ENCODE measurements around the gene MDP1. TPM values are rescaled to one million over a fixed set of nuclear protein-coding genes. Genes with fewer than 3 reads are reported as not detected.

Gene MDP1
- total and polyA plus RNA-seq, 2 donors (not counting 1 experiment from before 2014, with no cell fraction given), result 14.4 to 22.1 TPM

DNA sequence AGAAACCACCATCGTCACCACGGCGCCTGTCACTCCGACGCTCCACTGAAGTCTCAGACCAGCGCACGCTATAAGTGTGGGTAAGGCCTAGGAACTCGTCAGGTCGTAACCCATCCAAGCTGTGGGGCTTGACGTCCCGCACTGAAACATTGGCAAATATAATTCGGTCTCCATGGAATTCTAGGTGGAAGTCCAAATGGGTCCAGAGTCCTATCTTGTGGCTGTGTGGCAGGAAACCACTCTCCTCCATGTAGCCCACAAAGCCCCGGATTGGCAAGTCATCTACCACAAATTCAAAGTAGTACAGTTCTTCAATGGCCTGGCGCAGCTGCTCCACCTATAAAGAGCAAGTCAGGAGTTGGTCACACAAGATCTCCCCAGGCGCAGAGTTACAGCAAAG lies 22.9 kb downstream of the MDP1 start:
- Histone ChIP-seq H3K4me2 (ENCODE audit: extremely low read depth, insufficient read depth, low read length) (no peak overlapping the region), H2AFZ (ENCODE audit: low read length) (no peak overlapping the region), H3K79me2 (ENCODE audit: control insufficient read depth, insufficient read depth, low read length) (peaks cover 29% of the 10 kb centered on the region), H3K27ac (ENCODE audit: insufficient read depth, low read length) (no peak overlapping the region), H3K27me3 (ENCODE audit: control insufficient read depth, insufficient read depth, low read length) (no peaks in the 10 kb centered on the region), H3K4me1 (ENCODE audit: control insufficient read depth, extremely low read depth, insufficient read depth, low read length) (peaks cover 1% of the 10 kb centered on the region), H3K36me3 (ENCODE audit: control insufficient read depth, insufficient read depth, low read length) (peaks cover 15% of the 10 kb centered on the region), H3K9me3 (ENCODE audit: control insufficient read depth, insufficient read depth, low read depth, low read length) (no peaks in the 10 kb centered on the region), H3K4me3 (replicated peaks in 1 of 4; ENCODE audit: control extremely low read depth in 1 of 4, insufficient read depth in 1 of 4, low read depth in 3 of 4, low read length in 4 of 4) (no peak overlapping the region), H3K9ac (ENCODE audit: insufficient read depth, low read length) (no peak overlapping the region), H4K20me1 (ENCODE audit: control insufficient read depth, extremely low read depth, insufficient read depth, low read length) (no peaks in the 10 kb centered on the region)
- TF ChIP-seq, protein P1, sequence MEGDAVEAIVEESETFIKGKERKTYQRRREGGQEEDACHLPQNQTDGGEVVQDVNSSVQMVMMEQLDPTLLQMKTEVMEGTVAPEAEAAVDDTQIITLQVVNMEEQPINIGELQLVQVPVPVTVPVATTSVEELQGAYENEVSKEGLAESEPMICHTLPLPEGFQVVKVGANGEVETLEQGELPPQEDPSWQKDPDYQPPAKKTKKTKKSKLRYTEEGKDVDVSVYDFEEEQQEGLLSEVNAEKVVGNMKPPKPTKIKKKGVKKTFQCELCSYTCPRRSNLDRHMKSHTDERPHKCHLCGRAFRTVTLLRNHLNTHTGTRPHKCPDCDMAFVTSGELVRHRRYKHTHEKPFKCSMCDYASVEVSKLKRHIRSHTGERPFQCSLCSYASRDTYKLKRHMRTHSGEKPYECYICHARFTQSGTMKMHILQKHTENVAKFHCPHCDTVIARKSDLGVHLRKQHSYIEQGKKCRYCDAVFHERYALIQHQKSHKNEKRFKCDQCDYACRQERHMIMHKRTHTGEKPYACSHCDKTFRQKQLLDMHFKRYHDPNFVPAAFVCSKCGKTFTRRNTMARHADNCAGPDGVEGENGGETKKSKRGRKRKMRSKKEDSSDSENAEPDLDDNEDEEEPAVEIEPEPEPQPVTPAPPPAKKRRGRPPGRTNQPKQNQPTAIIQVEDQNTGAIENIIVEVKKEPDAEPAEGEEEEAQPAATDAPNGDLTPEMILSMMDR (conservative IDR thresholded peaks at IDR 0.05 in 1 of 2, IDR thresholded peaks at IDR 0.05 in 1 of 2; ENCODE audit: low read depth in 1 of 2, low read length in 2 of 2), result no peak
- no peak for TF ChIP-seq EZH2 (IDR thresholded peaks at IDR 0.05; ENCODE audit: low read length, missing control alignments)
- DNase-seq (ENCODE audit: low read depth in 2 of 2), result no peak

DNA sequence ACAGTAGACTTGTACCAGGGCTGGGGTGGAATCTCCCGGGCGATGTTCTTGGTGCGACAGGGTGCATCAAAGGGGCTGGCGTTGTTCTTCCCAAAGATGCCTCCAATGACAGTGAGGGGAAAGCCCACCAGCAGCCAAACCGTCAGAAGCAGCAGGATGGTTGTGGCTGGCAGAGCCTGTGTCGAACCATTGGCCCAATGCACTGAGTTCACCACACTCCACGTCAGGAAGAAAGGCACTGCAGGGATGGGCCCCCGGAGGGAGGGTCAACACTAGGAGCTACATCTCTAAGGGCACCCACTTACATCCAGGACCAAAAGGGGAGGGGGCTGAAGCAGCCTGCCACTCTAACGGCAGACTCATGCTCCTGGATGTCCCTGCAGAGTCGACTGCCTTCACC lies 25.4 kb downstream of the MDP1 start:
- no peak overlapping the region for H3K27ac ChIP-seq (ENCODE audit: insufficient read depth, low read length)
- TF ChIP-seq, protein P1 (conservative IDR thresholded peaks at IDR 0.05 in 1 of 2, IDR thresholded peaks at IDR 0.05 in 1 of 2; ENCODE audit: low read depth in 1 of 2, low read length in 2 of 2), result no peak
- no peak for TF ChIP-seq EZH2 (IDR thresholded peaks at IDR 0.05; ENCODE audit: low read length, missing control alignments)
- no peak overlapping the region for H3K4me3 ChIP-seq (replicated peaks in 1 of 4; ENCODE audit: control extremely low read depth in 1 of 4, insufficient read depth in 1 of 4, low read depth in 3 of 4, low read length in 4 of 4)
- no peak for DNase-seq (ENCODE audit: low read depth in 2 of 2)
- no peak overlapping the region for H3K9ac ChIP-seq (ENCODE audit: insufficient read depth, low read length)
- no peak overlapping the region for H3K4me2 ChIP-seq (ENCODE audit: extremely low read depth, insufficient read depth, low read length)
- H2AFZ ChIP-seq (ENCODE audit: low read length), result no peak overlapping the region
- H3K36me3 ChIP-seq (ENCODE audit: control insufficient read depth, insufficient read depth, low read length), result peaks cover 17% of the 10 kb centered on the region
- no peaks in the 10 kb centered on the region for H4K20me1 ChIP-seq (ENCODE audit: control insufficient read depth, extremely low read depth, insufficient read depth, low read length)
- H3K27me3 ChIP-seq (ENCODE audit: control insufficient read depth, insufficient read depth, low read length), result no peaks in the 10 kb centered on the region
- peaks cover 4% of the 10 kb centered on the region for H3K4me1 ChIP-seq (ENCODE audit: control insufficient read depth, extremely low read depth, insufficient read depth, low read length)
- peaks cover 25% of the 10 kb centered on the region for H3K79me2 ChIP-seq (ENCODE audit: control insufficient read depth, insufficient read depth, low read length)
- H3K9me3 ChIP-seq (ENCODE audit: control insufficient read depth, insufficient read depth, low read depth, low read length), result no peaks in the 10 kb centered on the region

DNA sequence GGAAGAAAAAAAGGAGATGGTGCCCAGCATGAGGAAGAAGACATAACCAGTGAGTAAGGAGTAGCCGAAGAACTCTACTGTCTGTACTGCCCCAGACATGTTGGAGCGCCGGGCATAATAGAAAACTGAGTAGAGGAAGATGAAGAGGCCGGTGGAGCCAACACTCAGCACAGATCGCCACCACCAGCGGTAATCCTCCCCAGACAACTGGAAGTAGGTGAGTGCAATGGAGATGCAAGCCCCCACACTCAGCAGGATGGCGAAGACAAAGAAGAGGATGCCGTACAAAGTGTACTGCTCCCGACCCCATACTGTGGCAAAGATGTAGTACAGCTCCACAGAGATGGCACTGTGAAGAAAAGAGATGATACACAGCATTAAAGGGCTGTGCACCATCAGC lies 26.4 kb downstream of the MDP1 start:
- H3K9me3 ChIP-seq (ENCODE audit: control insufficient read depth, insufficient read depth, low read depth, low read length), result no peaks in the 10 kb centered on the region
- H3K4me2 ChIP-seq (ENCODE audit: extremely low read depth, insufficient read depth, low read length), result no peak overlapping the region
- DNase-seq (ENCODE audit: low read depth in 2 of 2), result no peak
- no peak overlapping the region for H3K9ac ChIP-seq (ENCODE audit: insufficient read depth, low read length)
- H3K79me2 ChIP-seq (ENCODE audit: control insufficient read depth, insufficient read depth, low read length), result peaks cover 19% of the 10 kb centered on the region
- H3K27ac ChIP-seq (ENCODE audit: insufficient read depth, low read length), result no peak overlapping the region
- H3K4me3 ChIP-seq (replicated peaks in 1 of 4; ENCODE audit: control extremely low read depth in 1 of 4, insufficient read depth in 1 of 4, low read depth in 3 of 4, low read length in 4 of 4), result no peak overlapping the region
- TF ChIP-seq, protein P1 (conservative IDR thresholded peaks at IDR 0.05 in 1 of 2, IDR thresholded peaks at IDR 0.05 in 1 of 2; ENCODE audit: low read depth in 1 of 2, low read length in 2 of 2), result no peak
- no peak for TF ChIP-seq EZH2 (IDR thresholded peaks at IDR 0.05; ENCODE audit: low read length, missing control alignments)
- H2AFZ ChIP-seq (ENCODE audit: low read length), result no peak overlapping the region
- H3K36me3 ChIP-seq (ENCODE audit: control insufficient read depth, insufficient read depth, low read length), result peaks cover 23% of the 10 kb centered on the region
- H3K4me1 ChIP-seq (ENCODE audit: control insufficient read depth, extremely low read depth, insufficient read depth, low read length), result peaks cover 4% of the 10 kb centered on the region
- no peaks in the 10 kb centered on the region for H3K27me3 ChIP-seq (ENCODE audit: control insufficient read depth, insufficient read depth, low read length)
- no peaks in the 10 kb centered on the region for H4K20me1 ChIP-seq (ENCODE audit: control insufficient read depth, extremely low read depth, insufficient read depth, low read length)

Measured in fibroblast of lung (primary cell).